Glutamatergic neuron (in vitro differentiated cells): ENCODE data around the gene LRRC52. TPM values are rescaled to one million over a fixed set of nuclear protein-coding genes. Genes with fewer than 3 reads are reported as not detected.
"Not testable (repeated sequence)": the region's sequence is repeated elsewhere in the genome, so short reads cannot be mapped to it uniquely, and the experiment has no call there.

ENCODE experiments used
- DNase-seq: peaks from one replicate; pipeline ENCODE4 v3.0.0; 2022
- H3K27ac Mint-ChIP-seq: one replicate; pipeline ENCODE4 v1.8.0; 2020; ENCODE audit warnings: mild to moderate bottlenecking, mixed read lengths, inconsistent platforms; ENCODE audit not compliant: unreplicated experiment
- H3K27me3 Mint-ChIP-seq: one replicate; pipeline ENCODE4 v1.8.0; 2020; ENCODE audit warnings: mild to moderate bottlenecking, moderate library complexity, mixed read lengths, inconsistent platforms; ENCODE audit not compliant: unreplicated experiment
- H3K36me3 Mint-ChIP-seq: one replicate; pipeline ENCODE4 v1.8.0; 2020; ENCODE audit warnings: mild to moderate bottlenecking, mixed read lengths, inconsistent platforms; ENCODE audit not compliant: unreplicated experiment
- H3K4me1 Mint-ChIP-seq: one replicate; pipeline ENCODE4 v1.8.0; 2020; ENCODE audit warnings: mild to moderate bottlenecking, low read depth, mixed read lengths, inconsistent platforms; ENCODE audit not compliant: unreplicated experiment
- H3K4me3 Mint-ChIP-seq: one replicate; pipeline ENCODE4 v1.8.0; 2020; ENCODE audit warnings: mild to moderate bottlenecking, mixed read lengths, inconsistent platforms; ENCODE audit not compliant: unreplicated experiment
- H3K9me3 Mint-ChIP-seq: one replicate; pipeline ENCODE4 v1.8.0; 2020; ENCODE audit warnings: mild to moderate bottlenecking, moderate library complexity, mixed read lengths, inconsistent platforms; ENCODE audit not compliant: unreplicated experiment
- total RNA-seq: library from RNA; stranded (reverse); fragmentation: NEBNext Ultra II Directional; extraction: Animal tissue kit (Norgen Biotek cat#: 25700); gene quantifications from one replicate; pipeline ENCODE4 v1.2.1, GENCODE V29; 2021; ENCODE audit not compliant: unreplicated experiment
- TF ChIP-seq, protein P1 (sequence below): fragments of 200-600 bp; sonication (generic); IDR thresholded peaks from one replicate; pipeline ENCODE4 v1.5.0; 2021; ENCODE audit not compliant: partially characterized antibody, unreplicated experiment

The LRRC52 gene
- total RNA-seq, 1 donor from 2014 or later: not detected

DNA sequence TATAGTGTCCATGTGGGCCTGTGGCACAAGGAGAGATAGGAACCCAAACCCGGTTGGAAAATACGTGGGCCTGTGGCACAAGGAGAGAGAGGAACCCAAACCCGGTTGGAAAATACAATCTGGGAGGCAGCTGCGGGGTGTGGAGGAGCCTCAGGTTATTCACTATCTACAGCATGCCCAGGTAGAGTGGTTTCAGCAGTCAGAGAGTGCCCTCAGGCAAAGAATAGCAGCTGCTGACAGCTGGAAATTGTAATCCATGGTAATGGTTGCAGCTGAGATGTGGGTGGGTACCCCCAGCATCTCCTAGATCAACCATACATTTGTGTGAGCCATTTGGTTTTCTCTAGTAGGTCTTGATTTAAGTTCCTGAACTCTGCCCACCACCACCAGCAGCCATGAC lies 61.4 kb downstream of the LRRC52 start:
- H3K4me1 Mint-ChIP-seq: no peaks in the 10 kb centered on the region
- H3K4me3 Mint-ChIP-seq: no peak overlapping the region
- no peak for DNase-seq
- no peaks in the 10 kb centered on the region for H3K9me3 Mint-ChIP-seq
- no peaks in the 10 kb centered on the region for H3K36me3 Mint-ChIP-seq
- no peaks in the 10 kb centered on the region for H3K27me3 Mint-ChIP-seq
- no peak overlapping the region for H3K27ac Mint-ChIP-seq
- TF ChIP-seq, protein P1, sequence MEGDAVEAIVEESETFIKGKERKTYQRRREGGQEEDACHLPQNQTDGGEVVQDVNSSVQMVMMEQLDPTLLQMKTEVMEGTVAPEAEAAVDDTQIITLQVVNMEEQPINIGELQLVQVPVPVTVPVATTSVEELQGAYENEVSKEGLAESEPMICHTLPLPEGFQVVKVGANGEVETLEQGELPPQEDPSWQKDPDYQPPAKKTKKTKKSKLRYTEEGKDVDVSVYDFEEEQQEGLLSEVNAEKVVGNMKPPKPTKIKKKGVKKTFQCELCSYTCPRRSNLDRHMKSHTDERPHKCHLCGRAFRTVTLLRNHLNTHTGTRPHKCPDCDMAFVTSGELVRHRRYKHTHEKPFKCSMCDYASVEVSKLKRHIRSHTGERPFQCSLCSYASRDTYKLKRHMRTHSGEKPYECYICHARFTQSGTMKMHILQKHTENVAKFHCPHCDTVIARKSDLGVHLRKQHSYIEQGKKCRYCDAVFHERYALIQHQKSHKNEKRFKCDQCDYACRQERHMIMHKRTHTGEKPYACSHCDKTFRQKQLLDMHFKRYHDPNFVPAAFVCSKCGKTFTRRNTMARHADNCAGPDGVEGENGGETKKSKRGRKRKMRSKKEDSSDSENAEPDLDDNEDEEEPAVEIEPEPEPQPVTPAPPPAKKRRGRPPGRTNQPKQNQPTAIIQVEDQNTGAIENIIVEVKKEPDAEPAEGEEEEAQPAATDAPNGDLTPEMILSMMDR: no peak

DNA sequence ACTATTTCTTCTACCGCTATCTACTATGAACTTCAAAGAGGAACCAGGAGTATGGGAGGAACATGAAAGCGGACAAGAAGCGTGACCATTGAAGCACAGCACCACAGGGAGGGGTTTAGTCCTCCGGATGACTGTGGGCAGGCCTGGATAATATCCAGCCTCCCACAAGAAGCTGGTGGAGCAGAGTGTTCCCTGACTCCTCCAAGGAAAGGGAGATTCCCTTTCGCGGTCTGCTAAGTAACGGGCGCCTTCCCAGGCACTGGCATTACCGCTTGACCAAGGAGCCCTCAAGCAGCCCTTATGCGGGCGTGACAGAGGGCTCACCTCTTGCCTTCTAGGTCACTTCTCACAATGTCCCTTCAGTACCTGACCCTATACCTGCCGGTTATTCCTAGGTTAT lies 62.9 kb downstream of the LRRC52 start:
- DNase-seq, H3K9me3 Mint-ChIP-seq, H3K4me1 Mint-ChIP-seq, H3K36me3 Mint-ChIP-seq, H3K27me3 Mint-ChIP-seq, H3K4me3 Mint-ChIP-seq, H3K27ac Mint-ChIP-seq: not testable (repeated sequence)

DNA sequence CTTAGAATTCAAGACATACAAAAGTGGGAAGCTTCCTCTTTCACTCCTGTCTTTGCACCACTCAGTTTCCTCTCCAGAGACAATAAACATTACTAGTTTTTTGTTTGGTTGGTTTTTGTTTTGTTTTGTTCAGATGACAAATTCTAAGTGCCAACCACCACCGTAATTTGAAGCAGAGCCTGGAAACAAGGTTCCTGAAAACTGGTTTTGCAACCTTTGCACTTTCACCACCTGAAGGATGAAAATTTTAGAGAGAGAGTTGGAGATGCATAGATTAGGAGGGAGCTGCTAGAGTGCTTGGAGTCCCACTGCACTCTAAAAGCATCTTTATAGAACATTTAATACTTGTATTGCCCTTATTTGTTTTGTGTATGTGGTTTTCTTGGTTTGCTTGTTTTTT lies 67.1 kb downstream of the LRRC52 start:
- H3K36me3 Mint-ChIP-seq: no peaks in the 10 kb centered on the region
- no peaks in the 10 kb centered on the region for H3K4me1 Mint-ChIP-seq
- no peak overlapping the region for H3K4me3 Mint-ChIP-seq
- no peak for DNase-seq
- H3K27ac Mint-ChIP-seq: no peak overlapping the region
- TF ChIP-seq, protein P1: no peak
- no peaks in the 10 kb centered on the region for H3K9me3 Mint-ChIP-seq
- H3K27me3 Mint-ChIP-seq: no peaks in the 10 kb centered on the region

DNA sequence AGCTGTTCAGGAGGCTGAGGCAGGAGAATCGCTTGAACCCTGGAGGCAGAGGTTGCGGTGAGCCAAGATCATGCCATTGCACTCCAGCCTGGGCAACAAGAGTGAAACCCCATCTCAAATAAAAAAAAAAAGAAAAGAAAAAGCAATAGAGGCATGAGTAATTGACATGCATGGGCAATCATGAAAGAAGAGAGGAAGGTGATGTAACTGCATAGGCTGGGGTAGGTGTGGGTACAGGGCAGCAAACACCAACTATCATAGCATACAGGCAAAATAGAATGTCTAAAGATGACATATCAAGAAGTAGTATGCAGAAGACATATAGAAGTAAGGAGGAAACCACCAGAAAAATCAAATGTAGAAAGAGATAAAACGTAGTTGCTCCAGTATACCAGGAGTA lies 68.3 kb downstream of the LRRC52 start:
- Mint-ChIP-seq H3K9me3 (no peaks in the 10 kb centered on the region), H3K36me3 (no peaks in the 10 kb centered on the region), H3K27ac (no peak overlapping the region), H3K4me3 (no peak overlapping the region), H3K4me1 (no peaks in the 10 kb centered on the region), H3K27me3 (no peaks in the 10 kb centered on the region)
- no peak for DNase-seq
- TF ChIP-seq, protein P1: no peak

Other genes with a start within 250 kb of the LRRC52 start
- gene LMX1A, start 187.3 kb upstream of the LRRC52 start, total RNA-seq: not detected
- 10.4 TPM for gene RXRG, start 98.9 kb upstream of the LRRC52 start, total RNA-seq
- gene MGST3, start 87.2 kb downstream of the LRRC52 start, total RNA-seq: 128 TPM
- 19.8 TPM for gene ALDH9A1, start 154.6 kb downstream of the LRRC52 start, total RNA-seq
- 74.9 TPM for gene TMCO1, start 224.9 kb downstream of the LRRC52 start, total RNA-seq